GM21723 (cell line): Measurements from ENCODE around the gene MPL.

Experiments used
- ATAC-seq: cut with Tn5 transposase; IDR thresholded peaks from one replicate; pipeline ENCODE4 v1.9.1; 2021; ENCODE audit warnings: mild to moderate bottlenecking, moderate library complexity; ENCODE audit not compliant: unreplicated experiment

Gene MPL

DNA sequence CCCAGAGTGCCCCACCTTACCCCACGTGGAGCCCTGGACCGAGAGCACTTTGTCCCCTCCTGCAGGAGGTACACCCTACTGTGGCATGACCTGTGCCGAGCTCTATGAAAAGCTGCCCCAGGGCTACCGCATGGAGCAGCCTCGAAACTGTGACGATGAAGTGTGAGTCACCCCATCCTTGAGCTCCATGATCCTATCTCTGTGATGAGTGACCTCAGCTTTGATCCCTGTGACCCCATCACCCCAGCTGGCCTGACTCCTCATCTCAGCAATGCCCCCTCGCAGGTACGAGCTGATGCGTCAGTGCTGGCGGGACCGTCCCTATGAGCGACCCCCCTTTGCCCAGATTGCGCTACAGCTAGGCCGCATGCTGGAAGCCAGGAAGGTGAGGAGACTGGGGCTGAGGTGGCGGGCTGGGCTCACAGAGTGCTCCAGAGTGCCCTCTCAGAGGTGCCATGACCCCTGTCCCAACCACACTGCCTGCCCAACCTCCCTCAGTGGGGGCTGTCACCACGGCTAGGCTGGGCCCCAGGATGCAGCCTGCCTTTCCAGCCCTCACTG, 16.2 kb upstream of the MPL start:
- no peak for ATAC-seq

DNA sequence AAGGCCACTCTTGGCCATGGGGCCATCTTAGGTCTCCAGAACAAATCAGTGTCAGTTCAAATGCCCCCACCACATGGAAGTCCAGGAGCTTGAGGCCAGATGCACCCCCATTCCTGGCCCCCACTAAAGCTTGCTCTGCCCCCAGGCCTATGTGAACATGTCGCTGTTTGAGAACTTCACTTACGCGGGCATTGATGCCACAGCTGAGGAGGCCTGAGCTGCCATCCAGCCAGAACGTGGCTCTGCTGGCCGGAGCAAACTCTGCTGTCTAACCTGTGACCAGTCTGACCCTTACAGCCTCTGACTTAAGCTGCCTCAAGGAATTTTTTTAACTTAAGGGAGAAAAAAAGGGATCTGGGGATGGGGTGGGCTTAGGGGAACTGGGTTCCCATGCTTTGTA, 15.1 kb upstream of the MPL start:
- no peak for ATAC-seq

DNA sequence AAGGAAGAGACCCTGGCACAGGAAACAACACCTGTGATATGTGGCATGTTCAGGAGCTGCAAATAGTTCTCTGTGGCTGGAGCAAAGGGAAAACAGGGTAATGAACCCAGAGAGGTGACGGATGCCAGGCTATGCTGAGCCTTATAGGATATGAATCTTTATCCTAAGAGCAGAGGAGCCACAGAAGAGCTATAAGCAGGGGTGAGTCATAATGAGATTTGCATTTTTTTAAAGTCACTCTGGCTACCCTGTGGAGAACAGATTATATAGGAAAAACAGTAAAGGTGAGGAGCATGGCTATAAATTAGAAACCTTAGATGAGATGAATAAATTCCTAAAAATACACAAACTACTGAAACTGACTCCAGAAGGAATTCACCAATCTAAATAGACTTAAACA, 12.8 kb upstream of the MPL start:
- no peak for ATAC-seq

DNA sequence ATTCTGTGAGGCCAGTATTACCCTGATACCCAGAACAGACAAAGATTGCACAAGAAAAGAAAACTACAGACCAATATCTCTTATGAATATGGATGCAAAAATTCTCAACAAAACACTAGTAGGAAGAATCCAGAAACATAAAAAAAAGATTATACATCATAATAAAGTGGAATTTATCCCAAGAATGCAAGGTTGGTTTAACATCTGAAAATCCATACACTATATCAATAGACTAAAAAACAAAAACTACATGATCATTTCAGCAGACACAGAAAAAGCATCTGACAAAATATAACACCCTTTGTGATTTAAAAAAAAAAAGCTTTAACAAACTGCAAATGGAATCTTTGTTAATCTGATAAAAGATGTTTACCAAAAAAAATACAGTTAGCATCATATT, 12.2 kb upstream of the MPL start:
- no peak for ATAC-seq

DNA sequence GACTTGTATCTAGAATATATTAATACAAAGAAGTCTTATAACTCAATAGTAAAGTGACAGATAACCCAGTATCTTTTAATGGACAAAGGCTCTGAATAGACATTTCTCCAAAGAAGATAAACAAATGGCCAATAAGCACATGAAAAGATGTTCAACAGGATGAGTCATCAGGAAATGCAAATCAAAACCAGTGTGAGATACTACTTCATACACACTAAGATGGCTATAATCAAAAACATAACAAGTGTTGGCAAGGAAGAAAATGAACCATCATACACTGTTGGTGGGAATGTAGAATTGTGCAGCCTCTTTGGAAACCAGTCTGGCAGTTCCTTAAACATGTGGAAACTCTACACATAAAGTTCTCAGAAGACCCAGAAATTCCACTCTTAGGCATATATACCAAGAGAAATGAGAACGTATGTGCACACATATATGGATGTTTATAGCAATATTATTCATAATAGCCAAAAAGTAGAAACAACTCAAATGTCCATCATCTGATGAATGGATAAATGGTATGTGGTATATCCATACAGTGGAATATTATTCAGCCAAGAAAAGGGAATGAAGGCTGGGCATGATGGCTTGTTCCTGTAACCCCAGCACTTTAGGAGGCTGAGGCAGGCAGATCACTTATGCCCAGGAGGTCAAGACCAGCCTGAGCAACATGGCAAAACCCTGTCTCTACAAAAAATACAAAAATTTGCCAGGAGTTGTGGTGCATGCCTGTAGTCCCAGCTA, 9.9 kb upstream of the MPL start:
- ATAC-seq = no peak

DNA sequence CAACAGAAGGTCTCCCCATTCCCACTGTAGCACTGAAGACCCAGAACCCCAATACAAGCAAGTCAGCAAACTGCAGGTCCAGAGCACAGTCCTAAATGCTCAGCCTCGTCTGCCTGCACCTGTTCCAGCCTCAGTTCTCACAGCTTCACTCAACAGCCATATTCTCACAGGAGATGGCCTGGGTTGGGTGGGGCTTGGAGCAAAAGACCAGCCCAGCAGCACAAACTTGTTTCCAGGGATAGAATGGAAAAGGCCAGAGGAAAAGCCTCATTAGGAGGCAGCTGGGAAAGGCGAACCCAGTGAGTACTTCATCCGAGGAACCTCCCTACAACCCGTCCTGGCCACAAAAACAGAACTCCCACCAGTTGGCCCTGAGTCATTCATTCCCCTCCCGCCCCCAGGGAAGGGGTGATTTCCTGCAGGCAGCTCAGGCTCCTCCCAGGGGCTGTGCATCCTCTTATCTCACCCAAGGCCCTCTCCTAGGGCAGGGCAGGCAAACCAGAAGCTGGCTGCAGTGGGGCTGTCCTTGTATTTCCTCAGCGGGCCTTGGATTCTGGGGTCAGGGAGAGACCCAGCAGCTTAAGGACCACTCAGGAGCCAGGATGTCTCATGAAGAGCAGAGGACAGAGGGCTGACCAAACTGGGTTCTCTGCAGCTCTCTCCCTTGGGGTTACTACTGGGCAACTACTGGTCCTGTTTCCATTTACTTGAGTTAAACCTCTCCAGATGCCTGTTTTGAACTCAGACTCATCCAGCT, 7.4 kb upstream of the MPL start:
- ATAC-seq = no peak

DNA sequence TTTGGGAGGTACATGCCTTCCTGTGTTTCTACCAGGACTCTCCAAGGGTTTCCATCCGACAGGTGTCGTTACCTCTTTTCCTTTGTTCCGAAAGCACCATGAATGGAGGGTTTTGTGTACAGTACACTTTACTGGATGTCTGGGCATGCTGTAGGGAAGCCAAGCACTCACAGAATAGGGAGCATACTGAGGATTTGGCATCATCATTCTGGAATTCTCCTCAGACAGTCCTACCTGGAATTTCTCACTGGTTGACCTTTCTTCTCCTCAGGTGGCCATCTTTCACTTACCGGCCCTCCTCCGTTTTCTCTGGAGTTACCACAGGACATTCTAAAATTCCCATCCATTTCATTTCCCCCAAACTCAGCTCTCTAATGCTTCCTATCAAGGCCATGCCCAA, 5.9 kb upstream of the MPL start:
- ATAC-seq = no peak

DNA sequence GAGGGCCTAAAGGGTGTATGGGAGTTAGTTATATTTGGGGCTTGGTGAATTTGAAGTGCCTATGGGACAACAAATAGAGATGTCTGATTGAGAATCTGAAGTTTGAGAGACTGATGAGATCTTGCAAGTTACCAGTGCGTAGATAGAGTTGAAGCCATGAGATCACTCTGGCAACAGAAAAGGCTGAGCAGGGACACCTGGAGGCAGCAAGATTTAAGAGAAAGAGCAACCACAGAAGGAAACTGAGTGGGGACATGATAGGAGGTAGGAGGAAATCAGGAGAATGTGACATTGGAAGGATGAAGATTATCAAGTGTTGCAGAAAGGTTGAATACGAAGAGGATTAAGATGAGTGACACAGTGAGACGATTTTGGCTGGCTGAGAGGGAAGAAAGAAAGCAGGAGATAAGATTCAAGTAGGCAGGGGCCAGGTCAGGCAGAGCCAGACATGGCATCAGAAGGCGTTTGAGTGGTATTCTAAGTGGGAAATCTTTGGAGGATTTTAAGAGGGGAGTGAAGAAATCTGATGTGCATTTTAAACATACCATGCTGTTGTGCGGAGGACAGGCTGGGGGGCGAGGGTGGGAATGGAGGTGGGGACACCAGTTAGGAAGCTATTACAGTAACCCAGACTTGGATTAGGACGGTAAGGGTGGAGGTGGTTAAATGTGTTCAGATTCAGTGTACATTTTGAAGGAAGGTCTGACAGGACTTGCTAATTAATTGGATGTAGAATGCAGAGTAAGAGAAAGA, 3.0 kb upstream of the MPL start:
- no peak for ATAC-seq

DNA sequence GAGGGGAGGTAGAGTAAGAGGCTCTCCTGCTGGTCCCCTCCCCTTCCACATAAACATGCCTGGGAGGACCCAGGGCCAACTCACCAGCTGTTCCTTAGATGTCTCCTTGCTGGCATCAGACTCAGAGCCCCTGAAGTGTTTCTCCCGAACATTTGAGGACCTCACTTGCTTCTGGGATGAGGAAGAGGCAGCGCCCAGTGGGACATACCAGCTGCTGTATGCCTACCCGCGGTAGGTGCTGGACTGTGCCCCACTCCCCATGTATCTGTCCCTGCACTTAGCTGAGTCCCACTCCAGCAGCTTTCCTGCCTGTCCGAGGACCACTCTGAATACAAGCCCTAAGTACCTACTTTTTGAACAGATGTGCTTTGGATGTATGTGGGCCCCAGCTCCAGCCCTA, 383 bp downstream of the MPL start:
- no peak for ATAC-seq

DNA sequence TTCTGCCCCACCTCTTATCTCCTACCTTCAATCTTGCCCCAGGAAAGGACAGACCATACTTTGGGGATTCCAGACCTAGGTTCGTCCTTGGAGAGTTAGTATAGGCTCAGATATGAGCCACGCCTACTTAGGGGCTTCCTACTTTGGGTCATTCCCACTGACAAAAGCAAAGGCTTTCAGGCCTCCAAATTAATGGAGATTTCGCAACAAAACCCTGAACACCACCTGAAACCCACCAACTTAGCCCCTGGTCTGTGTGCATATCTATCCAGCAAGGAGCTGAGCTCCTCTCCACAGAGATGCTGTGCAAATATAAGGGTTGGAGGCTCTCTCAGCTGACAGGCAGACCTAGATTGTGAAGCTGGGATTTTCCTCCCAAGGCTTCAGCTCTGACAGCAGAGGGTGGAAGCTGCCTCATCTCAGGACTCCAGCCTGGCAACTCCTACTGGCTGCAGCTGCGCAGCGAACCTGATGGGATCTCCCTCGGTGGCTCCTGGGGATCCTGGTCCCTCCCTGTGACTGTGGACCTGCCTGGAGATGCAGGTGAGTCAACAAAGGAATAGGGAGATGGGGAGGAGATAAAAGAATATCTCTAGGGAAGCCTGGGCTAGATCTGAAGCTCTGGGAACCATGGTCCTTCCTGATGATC, 2.1 kb downstream of the MPL start:
- no peak for ATAC-seq

DNA sequence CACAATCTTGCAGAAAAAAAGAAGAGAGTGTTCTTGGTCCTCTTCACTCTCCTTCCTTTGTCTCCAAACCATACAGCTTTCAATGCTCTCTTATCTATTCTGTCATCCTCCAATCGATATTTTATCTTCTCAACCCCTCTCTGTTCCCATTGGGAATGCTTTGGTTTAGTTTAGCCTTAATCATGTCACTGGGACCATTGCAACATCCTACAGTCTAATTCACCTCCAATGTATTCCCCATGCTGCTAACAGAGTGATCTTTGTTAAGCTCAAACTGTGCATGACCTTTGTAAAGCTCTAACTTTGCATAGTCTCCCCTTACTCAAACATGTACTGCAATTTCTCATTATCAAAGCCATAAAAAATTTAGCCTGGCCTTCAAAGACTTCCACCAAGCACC, 2.9 kb downstream of the MPL start:
- no peak for ATAC-seq

DNA sequence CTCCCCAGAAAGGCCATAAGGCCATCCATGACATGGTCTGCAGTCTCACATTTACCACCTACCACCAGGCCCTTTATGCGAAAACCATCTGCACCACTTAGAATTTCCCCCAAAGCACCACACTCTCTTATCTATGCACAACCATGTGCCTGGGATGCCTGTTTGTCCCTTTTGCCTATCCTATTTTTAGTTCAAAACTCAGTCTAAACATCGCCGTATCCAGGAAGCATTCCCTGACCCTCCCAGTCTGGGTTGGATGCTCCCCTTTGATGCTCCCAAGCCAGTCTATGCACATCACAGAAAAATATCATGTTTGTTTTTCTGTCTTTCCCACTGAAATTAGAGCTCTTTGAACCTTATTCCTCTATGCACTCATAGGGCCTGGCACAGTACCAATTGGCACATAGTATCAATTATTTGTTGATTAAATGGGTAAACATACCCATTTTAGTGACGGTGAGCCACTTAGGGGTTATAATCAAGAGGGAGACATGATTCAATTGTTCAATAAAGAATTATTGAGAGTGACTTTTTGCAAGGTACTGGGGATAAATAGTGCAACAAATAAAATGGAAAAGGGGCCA, 6.7 kb downstream of the MPL start:
- ATAC-seq = no peak

DNA sequence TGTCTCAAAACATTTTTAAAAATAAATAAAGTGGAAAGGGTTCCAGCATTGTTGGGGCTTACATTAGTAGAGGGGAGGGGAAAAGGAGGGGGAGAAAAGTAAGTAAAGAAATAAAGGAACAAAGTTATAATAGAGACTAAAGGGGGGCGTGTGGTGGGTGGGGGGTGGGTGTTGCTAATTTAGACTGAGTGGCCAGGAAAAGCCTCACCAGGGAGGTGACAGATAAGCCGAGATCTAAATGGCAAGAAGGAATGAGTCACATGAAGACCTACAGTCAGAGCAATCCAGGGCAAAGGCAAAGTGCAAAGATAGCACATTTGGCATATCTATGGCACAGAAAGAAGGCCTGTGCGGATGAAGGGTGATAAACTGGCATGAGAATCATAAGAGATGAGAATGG, 7.5 kb downstream of the MPL start:
- no peak for ATAC-seq

DNA sequence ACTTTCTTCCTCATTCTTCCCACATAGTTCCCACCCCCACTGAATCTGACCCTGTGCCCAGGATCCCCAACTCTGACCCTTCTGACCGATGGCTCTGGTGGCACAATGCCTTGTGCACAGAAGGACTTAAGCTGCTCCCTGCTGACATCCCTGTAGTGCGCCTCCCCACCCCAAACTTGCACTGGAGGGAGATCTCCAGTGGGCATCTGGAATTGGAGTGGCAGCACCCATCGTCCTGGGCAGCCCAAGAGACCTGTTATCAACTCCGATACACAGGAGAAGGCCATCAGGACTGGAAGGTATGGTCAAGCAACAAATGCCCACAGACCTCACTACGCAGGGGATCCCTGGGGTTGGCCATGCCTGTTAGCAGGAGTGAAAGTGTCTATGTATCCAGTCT, 9.0 kb downstream of the MPL start:
- no peak for ATAC-seq

DNA sequence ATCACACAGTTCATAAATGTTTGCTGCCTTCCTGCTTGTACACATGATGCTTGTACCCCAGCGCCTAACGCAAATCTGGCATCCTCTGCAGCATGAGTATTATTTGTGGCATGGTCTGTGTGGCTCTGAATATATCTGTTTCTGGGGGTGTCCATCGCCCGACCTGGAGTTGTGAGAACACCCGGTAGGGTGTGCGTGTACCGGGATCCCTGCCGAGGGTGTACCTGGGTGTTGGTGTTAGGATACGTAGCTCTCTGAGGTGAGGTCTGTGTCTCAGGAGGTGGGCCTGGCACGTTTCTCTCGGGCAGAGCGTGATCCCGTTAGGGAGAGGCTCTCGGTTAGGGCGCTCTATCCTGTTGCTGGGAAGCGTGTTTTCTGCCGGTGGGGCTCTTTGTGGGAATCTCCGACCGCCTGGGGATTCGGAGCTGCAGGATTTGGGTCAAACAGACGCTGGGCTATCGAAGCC, 10.8 kb downstream of the MPL start:
- ATAC-seq = no peak

DNA sequence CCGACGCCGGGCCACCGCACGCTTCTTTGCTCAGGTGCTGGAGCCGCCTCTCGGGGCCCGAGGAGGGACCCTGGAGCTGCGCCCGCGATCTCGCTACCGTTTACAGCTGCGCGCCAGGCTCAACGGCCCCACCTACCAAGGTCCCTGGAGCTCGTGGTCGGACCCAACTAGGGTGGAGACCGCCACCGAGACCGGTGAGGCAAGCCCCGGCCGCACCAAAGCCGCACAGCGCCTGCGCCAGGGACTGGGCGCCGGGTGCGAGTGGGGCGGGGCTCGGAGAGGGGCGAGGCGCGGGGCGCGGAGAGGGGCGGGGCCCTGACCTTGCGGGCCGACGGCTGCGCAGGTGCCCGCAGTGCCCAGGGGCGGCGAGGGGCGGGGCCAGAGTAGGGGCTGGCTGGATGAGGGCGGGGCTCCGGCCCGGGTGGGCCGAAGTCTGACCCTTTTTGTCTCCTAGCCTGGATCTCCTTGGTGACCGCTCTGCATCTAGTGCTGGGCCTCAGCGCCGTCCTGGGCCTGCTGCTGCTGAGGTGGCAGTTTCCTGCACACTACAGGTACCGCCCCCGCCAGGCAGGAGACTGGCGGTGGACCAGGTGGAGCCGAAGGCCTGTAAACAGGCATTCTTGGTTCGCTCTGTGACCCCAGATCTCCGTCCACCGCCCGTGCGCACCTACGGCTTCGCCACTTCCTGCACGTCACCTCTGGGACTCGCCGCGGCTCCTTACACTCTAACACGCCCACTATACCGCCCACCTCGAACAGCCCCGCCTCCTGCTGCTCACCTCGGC, 11.4 kb downstream of the MPL start:
- no peak for ATAC-seq

DNA sequence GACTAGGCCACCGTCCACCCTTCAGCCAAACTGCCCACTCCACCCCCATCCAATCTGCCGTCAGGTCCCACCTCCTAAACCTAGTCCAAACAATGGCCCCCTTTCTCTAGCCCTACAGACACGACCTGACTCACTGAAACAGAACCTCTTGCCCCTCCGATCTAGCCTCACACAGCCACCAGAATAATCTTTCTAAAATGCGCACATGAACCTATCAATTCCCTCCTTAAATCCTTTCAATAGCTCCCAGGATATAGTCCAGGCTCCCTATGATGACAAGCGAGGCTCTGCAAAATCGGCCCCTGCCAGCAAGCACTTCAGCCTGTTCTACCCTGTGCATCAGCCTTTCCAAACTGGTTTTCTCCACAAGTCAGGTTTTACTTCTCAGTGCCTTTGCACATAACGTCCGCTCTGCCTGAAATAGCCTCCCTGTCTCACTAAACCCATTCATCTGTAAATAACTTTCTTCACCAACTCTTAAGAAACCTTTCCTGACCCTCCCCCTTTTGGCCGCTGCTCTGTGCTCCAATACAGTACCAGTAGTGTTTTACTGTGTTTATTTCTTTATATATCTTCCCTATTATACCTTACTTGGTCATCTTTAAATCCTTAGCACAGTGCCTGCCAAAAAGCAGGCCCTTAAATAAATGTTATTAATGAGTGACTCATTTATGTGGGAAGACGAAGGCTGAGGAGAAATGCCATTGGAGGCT, 12.1 kb downstream of the MPL start:
- ATAC-seq = no peak

DNA sequence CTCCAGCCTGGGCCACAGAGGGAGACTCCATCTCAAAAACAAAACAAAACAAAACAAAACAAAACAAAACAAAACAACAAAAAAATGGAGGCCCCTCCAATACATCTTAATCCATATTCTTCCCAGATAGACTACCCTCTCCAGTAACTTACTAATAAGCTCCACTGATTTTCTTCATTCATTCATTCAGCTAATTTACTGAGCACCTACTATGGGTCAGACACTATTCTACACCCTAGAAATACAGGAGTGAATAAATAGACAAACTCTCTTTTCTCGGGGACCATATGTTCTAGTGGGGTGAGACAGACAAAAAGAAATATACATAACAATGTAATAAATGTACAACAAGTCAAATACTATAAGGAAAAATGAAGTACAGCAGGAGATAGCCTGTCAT, 13.4 kb downstream of the MPL start:
- ATAC-seq = no peak
